RCC 7860 (cell line): ENCODE measurements around the gene KIAA2012.

ENCODE experiments used
- DNase-seq: peaks from one replicate; pipeline ENCODE4 v3.0.0-alpha.2; 2015; ENCODE audit warnings: low spot score
- FAIRE-seq: peaks from 2 replicates; lab custom pipeline; 2012; peaks lifted over from hg19 to GRCh38; lab: Jason Lieb, UNC

Gene KIAA2012

DNA sequence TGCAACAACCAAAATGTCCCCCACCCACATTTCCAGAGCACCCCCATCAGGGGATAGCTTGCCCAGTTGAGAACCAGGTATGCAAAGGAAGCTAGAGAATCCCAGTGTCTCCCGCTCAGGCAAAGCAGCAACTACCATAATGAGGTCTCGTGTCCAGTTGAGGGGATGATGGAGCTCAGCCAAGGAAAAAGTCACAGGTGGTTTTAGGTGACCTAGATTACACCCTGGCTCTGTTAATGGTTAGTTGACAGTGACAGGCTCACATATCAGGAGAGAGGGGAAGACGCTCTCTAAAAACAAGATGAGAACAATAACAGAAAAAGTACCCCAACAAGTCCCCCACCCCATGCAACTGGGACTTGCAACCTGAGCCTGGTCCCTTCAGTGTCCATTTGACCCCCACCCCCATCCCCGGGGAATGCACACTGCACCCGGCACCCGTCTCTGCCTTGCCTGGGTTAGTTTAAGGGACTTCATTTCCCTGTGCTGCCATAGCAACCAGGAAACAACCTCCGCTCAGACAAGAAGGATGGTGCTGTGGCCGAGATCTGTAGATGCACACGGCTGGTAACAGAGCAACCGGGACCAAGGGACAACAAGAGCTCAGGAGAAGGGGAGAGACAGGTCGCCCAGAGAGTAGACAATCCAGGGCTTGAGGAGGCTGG is at the start of gene KIAA2012:
KIAA2012 (plus strand) TSS at position 519 of the 665 bp plus-strand sequence. CDS start 373 bp downstream, outside the sequence.
- DNase-seq: no peak
- no peak for FAIRE-seq

- FAIRE-seq (no peak), DNase-seq (no peak)
These were observed 49.2 kb upstream of the KIAA2012 start for GRCh38 chr2:202023904-202024266.

DNA sequence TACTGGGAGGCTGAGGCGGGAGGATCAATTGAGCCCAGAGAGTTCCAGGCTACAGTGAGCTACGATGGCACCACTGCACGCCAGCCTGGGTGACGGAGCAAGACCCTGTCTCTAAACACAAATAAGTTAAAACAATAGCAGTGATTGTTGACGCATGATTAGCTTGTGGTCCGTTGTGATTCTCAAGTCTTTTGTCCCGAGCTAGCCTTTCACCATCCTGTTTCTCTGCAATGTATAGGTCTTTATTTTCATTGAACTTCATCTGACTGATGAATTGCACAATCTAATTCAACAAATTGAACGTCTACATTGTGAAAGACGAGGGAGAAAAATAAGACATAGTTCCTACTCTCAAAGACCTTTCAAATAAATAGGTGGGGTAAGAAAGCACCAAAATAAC is 48.2 kb upstream of the KIAA2012 start:
- DNase-seq (no peak), FAIRE-seq (no peak)

DNA sequence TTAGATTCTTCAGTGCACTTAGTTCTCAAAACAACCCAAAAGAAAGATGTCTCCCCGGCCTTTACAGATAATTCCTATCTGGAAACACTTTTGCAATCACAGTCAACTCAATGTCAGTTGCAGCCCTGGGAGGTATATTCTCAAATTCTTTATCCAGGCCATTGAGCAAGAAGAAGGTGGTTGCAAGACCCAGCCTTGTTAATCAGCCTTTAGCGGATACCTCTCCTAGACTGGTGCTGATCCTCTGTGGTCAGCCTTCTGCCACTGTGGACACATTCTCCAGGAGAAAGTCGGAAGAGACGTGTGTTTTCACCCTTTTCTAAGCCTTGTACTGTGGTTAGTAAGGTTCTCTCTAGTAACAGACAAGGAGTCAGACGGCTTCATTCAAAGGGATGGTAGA is 47.2 kb upstream of the KIAA2012 start:
- DNase-seq (no peak), FAIRE-seq (no peak)

- DNase-seq (no peak), FAIRE-seq (no peak)
These were observed 46.5 kb upstream of the KIAA2012 start for GRCh38 chr2:202026507-202026906.

GRCh38 chr2:202030691-202031090 is 42.4 kb upstream of the KIAA2012 start:
- DNase-seq: no peak
- FAIRE-seq: no peak

DNA sequence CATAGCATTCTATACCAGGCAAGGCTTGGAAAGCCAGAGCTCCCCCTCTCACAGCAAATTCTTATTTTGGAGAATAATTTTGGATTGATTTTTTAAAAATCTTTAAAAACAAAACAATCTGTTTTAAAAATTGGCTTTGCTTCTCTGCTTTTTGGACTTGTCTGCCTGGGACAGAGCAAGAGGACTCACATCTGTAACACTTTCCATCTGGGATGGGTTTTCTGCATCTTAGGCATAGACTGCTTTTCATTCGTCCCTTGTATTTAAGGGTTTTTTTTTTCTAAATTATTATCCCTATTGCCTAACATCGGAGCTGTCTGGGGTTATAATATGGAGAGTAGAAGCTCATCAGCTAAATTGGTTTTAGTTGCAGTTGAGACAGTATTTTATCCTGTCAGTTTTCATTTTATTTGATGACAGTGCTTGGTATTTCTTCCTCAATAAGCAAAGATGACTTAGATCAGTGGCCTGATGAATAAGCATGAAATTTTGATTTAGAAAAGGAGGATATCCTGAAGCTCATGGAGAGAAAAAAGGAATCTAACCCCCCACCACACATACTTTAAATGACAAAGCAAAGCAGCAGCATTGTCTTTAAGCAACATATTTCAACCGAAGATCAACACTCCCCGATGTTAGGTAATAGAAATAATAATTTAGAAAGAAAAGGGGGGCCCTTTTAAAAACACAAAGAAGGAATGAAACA is 41.7 kb upstream of the KIAA2012 start:
- no peak for DNase-seq
- no peak for FAIRE-seq

- FAIRE-seq (no peak), DNase-seq (no peak)
These were observed 40.2 kb upstream of the KIAA2012 start for GRCh38 chr2:202032846-202033316.

GRCh38 chr2:202033317-202034248 is 39.5 kb upstream of the KIAA2012 start, which contains the start of gene FZD7:
Gene FZD7, plus strand, starts transcription at chr2:202033855. Its CDS starts 793 bp downstream, at chr2:202034648.
- no peak for FAIRE-seq

GRCh38 chr2:202034249-202035088 is 38.6 kb upstream of the KIAA2012 start:
- DNase-seq (no peak), FAIRE-seq (no peak)

More at GRCh38 chr2:202033317-202034248, 39.5 kb upstream of the KIAA2012 start, which contains the start of gene FZD7:
- peak; percentile 71 for DNase-seq

GRCh38 chr2:202035089-202035940 is 37.7 kb upstream of the KIAA2012 start:
- no peak for FAIRE-seq
- no peak for DNase-seq

GRCh38 chr2:202035941-202036372 is 37.1 kb upstream of the KIAA2012 start:
- DNase-seq (no peak), FAIRE-seq (no peak)

GRCh38 chr2:202036601-202037037 is 36.4 kb upstream of the KIAA2012 start:
- FAIRE-seq: no peak
- no peak for DNase-seq

- FAIRE-seq (no peak), DNase-seq (no peak)
These were observed 36.0 kb upstream of the KIAA2012 start for GRCh38 chr2:202037086-202037485.

GRCh38 chr2:202038471-202039277 is 34.4 kb upstream of the KIAA2012 start:
- DNase-seq (peak; percentile 65), FAIRE-seq (peak; percentile 89)

- FAIRE-seq (no peak), DNase-seq (no peak)
These were observed 33.6 kb upstream of the KIAA2012 start for GRCh38 chr2:202039278-202040078.

GRCh38 chr2:202040079-202040844 is 32.8 kb upstream of the KIAA2012 start:
- no peak for DNase-seq
- no peak for FAIRE-seq
